Measurements from ENCODE around the gene PA2G4. TPM values are rescaled to one million over a fixed set of nuclear protein-coding genes. Genes with fewer than 3 reads are reported as not detected.

The PA2G4 gene
- total RNA-seq, 5 donors from 2014 or later (not counting 1 experiment from before 2014, with no cell fraction given) = 67.5 to 113 (median 104) TPM

Other genes starting within 250 kb of the PA2G4 start
- 10 to 100 TPM; 21.7 to 40.9 (median 30.7) TPM for gene PYM1, start 176.7 kb upstream of the PA2G4 start, total RNA-seq
- 1,000 to 10,000 TPM in 4 of 5 donors, 100 to 1,000 TPM in 1; 896 to 1,314 (median 1,231) TPM for gene DGKA, start 173.4 kb upstream of the PA2G4 start, total RNA-seq
- under 1 TPM in 1 of 5 donors, not detected in 4; 0.20 TPM for gene PMEL, start 138.5 kb upstream of the PA2G4 start, total RNA-seq
- 10 to 100 TPM; 17.8 to 32.3 (median 23.3) TPM for gene CDK2, start 137.7 kb upstream of the PA2G4 start, total RNA-seq
- 10 to 100 TPM; 58.6 to 99.8 (median 85.7) TPM for gene RAB5B, start 130.5 kb upstream of the PA2G4 start, total RNA-seq
- gene SUOX, start 107.3 kb upstream of the PA2G4 start, total RNA-seq = 1 to 10 TPM; 2.6 to 7.3 (median 3.2) TPM
- gene IKZF4, start 83.5 kb upstream of the PA2G4 start, total RNA-seq = 10 to 100 TPM in 3 of 5 donors, 1 to 10 TPM in 2; 6.1 to 14.9 (median 13.2) TPM
- gene RPS26, start 62.6 kb upstream of the PA2G4 start, total RNA-seq = 100 to 1,000 TPM in 1 of 5 donors, 10 to 100 TPM in 4; 30.3 to 141 (median 49.9) TPM
- gene ERBB3, start 24.4 kb upstream of the PA2G4 start, total RNA-seq = 10 to 100 TPM in 1 of 5 donors, 1 to 10 TPM in 3, under 1 TPM in 1; 0.93 to 24.0 (median 8.2) TPM
- gene RPL41, start 12.1 kb downstream of the PA2G4 start, total RNA-seq = 1,000 to 10,000 TPM; 4,612 to 5,648 (median 5,133) TPM
- gene ZC3H10, start 13.7 kb downstream of the PA2G4 start, total RNA-seq = 10 to 100 TPM in 3 of 5 donors, 1 to 10 TPM in 2; 8.4 to 15.1 (median 11.4) TPM
- gene ESYT1, start 23.7 kb downstream of the PA2G4 start, total RNA-seq = 100 to 1,000 TPM; 181 to 298 (median 276) TPM
- 10 to 100 TPM in 1 of 5 donors, 1 to 10 TPM in 4; 5.9 to 12.4 (median 7.7) TPM for gene MYL6B, start 48.0 kb downstream of the PA2G4 start, total RNA-seq
- gene MYL6, start 53.8 kb downstream of the PA2G4 start, total RNA-seq = 100 to 1,000 TPM; 506 to 663 (median 569) TPM
- gene SMARCC2, start 84.9 kb downstream of the PA2G4 start, total RNA-seq = 100 to 1,000 TPM; 135 to 160 (median 159) TPM
- gene RNF41, start 117.4 kb downstream of the PA2G4 start, total RNA-seq = 10 to 100 TPM; 26.3 to 43.1 (median 39.4) TPM
- gene NABP2, start 119.8 kb downstream of the PA2G4 start, total RNA-seq = 10 to 100 TPM; 11.8 to 19.1 (median 14.0) TPM
- 1 to 10 TPM in 1 of 5 donors, under 1 TPM in 2, not detected in 2; 0.57 to 1.4 (median 0.58) TPM for gene SLC39A5, start 125.5 kb downstream of the PA2G4 start, total RNA-seq
- 10 to 100 TPM; 35.8 to 51.0 (median 43.1) TPM for gene ANKRD52, start 153.8 kb downstream of the PA2G4 start, total RNA-seq
- 10 to 100 TPM; 29.9 to 38.4 (median 31.9) TPM for gene COQ10A, start 162.4 kb downstream of the PA2G4 start, total RNA-seq
- 100 to 1,000 TPM; 135 to 166 (median 159) TPM for gene CS, start 195.8 kb downstream of the PA2G4 start, total RNA-seq
- 10 to 100 TPM; 52.9 to 92.8 (median 90.8) TPM for gene CNPY2, start 211.4 kb downstream of the PA2G4 start, total RNA-seq
- 100 to 1,000 TPM; 126 to 187 (median 164) TPM for gene PAN2, start 229.4 kb downstream of the PA2G4 start, total RNA-seq
- 10 to 100 TPM; 16.3 to 29.9 (median 27.6) TPM for gene IL23A, start 234.3 kb downstream of the PA2G4 start, total RNA-seq

Data from T-cell (primary cell).